ENCODE results near the gene PEPD.
"Not testable (repeated sequence)": the region's sequence is repeated elsewhere in the genome, so short reads cannot be mapped to it uniquely, and the experiment has no call there.

PEPD gene

DNA sequence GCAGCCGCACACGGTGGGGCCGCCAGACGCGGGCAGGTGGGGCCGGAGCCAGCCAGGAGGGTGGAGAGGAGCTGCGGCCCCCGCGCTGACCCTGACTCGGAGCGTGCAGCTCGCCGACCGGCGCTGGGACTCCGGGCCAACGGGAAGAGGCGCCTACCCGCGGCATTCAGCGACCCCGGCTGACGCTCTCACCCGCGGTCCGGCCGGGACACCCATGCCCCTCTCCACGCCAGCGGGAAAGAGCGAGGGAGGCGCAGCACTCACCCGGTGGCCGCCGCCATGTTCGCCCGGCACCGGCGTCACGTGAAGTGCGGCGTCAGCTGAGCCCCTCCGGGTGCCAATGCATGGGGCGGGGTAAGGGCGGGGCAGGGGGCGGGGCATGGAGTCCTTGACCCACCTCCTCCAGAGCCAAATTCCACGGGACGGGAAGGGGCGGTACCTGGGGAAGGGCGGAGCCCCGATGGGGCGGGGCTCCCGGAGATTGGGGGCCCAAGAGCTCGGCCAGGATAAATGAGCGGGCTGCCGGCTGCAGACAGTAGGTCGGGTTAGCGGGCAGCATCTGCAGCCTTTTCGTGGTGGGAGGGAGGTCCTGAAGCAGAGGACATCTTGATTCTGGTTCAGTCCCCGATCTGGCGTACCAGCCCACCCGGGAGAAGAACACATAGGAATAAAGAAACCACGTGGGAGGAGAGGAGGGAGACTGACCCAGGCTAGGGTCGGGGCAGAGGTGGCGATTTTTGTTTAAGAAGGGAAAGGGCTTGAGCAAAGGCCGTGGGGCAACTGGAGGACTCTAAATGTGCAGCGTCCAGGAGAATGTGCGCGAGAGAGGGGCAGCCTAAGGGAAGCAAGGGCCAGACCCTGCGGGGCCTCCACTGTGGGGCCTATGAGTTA lies at the start of gene PEPD:
PEPD (minus strand) TSS at position 312 of the 891 bp plus-strand sequence; CDS start at position 281, 31 bp downstream.
- in situ Hi-C loops (cut with MboI; ENCODE audit: low sequenced_read_pairs): no loop called here

DNA sequence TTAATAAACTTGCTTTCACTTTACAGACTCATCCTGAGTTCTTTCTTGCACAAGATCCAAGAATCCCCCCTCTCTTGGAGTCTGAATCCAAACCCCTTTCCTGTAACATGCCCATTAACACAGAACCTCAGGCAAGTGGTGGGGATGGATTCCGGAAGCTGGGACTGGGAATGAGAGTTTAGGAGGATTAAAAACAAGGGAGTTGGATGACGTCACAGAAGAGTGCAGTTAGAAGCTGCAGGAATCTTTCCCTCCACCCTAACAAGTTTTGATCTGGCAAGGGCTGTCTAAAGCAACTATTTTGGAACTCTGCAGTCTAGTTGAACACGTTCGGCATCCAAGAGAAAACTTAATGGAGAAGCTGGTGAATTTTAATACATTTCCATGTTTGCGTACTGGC lies 48.2 kb upstream of the PEPD start:
- in situ Hi-C loops (cut with MboI; ENCODE audit: low sequenced_read_pairs): no loop called here

DNA sequence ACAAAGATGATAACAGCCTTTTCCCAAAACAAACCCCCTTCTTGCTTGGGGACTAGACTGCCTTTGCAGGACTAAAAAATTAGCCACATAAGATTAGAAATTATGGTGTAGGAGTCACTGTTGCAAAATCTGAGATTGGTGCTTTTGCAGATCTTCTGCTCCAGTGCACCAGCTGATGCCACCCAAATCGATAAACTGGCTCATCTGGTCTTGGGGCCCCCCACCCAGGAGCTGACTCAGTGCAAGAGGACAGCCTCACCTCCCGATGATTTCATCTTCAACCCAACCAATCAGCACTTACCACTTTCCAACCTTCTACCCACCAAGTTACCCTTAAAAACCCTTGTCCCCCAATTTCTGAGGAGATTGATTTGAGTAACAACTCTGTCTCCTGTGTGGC lies 47.1 kb upstream of the PEPD start:
- in situ Hi-C loops (cut with MboI; ENCODE audit: low sequenced_read_pairs): no loop called here

DNA sequence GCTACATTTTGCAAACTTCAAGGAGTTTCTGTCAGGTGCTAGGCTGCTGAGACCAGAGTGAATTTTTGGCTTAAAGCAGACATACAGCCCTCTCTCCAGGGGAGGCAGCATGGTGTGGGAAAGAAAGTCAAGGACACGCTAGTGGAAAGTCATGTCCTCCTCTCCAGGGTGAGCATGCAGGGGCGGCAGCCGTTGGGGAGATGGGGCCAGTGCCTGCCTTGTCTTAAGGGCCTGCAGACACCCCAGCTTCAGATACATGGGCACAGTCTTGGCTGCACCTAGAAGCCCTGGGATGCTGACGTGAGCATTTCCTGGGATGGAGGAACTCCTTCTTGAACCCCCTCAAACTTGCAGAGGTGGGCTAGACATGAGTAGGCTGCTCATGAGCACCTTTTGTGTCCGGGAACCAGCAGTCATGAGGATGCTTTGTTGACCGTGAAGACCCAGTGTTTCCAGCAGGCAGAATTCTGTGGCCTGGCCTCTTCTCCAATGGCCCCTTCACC lies 43.3 kb upstream of the PEPD start:
- in situ Hi-C loops (cut with MboI; ENCODE audit: low sequenced_read_pairs): no loop called here

DNA sequence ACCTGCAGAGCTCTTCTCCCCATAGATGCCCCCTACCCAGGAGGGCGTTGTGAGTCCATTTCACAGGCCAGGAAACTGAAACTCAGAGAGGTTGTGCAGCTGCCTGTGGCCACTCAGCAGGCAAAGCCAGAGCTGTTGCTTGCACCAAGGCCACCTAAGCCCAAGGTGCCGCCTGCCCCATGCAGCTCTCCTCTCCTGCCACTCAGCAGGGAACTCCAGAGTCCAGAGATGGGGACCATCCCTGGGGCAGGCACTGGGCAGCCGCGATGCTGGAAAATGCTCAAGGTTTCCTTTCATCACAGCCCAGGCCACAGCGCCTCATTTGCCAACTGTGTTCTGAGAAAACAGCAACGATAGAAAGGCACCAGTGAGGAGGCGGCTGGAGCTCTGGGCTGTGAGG lies 41.0 kb upstream of the PEPD start:
- in situ Hi-C loops (cut with MboI; ENCODE audit: low sequenced_read_pairs): no loop called here

DNA sequence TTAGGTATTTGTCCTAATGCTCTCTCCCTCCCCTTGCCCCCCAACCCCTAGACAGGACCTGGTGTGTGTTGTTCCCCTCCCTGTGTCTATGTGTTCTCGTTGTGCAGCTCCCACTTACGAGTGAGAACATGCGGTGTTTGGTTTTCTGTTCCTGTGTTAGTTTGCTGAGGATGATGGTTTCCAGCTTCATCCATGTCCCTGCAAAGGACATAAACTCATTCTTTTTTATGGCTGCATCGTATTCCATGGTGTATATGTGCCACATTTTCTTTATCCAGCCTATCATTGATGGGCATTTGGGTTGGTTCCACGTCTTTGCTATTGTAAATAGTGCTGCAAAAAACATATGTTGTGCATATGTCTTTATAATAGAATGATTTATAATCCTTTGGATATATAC lies 40.1 kb upstream of the PEPD start:
- in situ Hi-C loops (cut with MboI; ENCODE audit: low sequenced_read_pairs): not testable (repeated sequence)

GRCh38 chr19:33561261-33561660 lies 39.7 kb upstream of the PEPD start:
- in situ Hi-C loops (cut with MboI; ENCODE audit: low sequenced_read_pairs): no loop called here

GRCh38 chr19:33559996-33560395 lies 38.4 kb upstream of the PEPD start:
- in situ Hi-C loops (cut with MboI; ENCODE audit: low sequenced_read_pairs): loop anchor here (10.0 kb wide), 1 partner anchor 105 kb away; no protein-coding TSS in a partner anchor

GRCh38 chr19:33558856-33559255 lies 37.3 kb upstream of the PEPD start:
- in situ Hi-C loops (cut with MboI; ENCODE audit: low sequenced_read_pairs): loop anchor here (10.0 kb wide), 1 partner anchor 106 kb away; no protein-coding TSS in a partner anchor

DNA sequence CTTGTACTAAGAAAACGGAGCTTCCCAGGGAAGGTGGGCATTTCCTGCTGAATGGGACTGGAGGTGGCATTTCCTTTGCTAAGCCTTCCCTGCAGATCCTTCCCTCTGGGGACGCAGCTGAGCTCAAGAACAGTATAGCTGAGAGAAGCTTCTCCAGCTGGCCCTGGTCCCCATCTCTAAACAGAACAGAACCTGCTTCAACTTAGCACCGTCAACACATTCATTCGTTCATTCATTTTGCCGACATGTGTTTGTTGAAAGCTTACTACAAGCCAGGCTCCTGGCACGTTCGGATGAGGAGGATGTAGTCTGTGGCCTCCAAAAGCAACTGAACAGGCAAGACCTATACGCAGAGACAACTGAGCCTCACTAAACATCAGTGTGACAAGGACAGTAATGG lies 36.6 kb upstream of the PEPD start:
- in situ Hi-C loops (cut with MboI; ENCODE audit: low sequenced_read_pairs): loop anchor here (10.0 kb wide), 1 partner anchor 107 kb away; no protein-coding TSS in a partner anchor

DNA sequence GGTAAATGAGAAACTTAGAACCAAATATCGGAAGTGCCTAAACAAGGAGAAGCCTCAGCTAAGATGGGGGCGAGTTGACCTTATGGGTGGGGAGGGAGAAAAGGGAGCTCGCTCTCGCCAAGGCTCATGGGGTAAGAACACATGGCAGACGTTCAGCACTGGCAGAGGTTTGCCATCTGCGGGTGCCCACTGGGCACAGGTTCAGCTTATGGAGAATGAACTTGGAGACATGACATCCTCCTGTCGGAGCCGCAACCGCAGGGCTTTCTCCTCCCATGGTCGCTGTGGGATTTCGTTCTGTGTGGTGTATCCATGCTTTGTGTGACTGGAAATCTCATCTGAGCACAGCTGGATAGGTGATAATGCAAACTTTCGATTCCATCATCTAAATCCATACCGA lies 36.1 kb upstream of the PEPD start:
- in situ Hi-C loops (cut with MboI; ENCODE audit: low sequenced_read_pairs): loop anchor here (10.0 kb wide), 1 partner anchor 107 kb away; no protein-coding TSS in a partner anchor

GRCh38 chr19:33557196-33557595 lies 35.6 kb upstream of the PEPD start:
- in situ Hi-C loops (cut with MboI; ENCODE audit: low sequenced_read_pairs): loop anchor here (10.0 kb wide), 1 partner anchor 108 kb away; no protein-coding TSS in a partner anchor

- in situ Hi-C loops (cut with MboI; ENCODE audit: low sequenced_read_pairs): loop anchor here (10.0 kb wide), 1 partner anchor 109 kb away; no protein-coding TSS in a partner anchor
Measured at GRCh38 chr19:33556261-33556660, 34.7 kb upstream of the PEPD start.

- in situ Hi-C loops (cut with MboI; ENCODE audit: low sequenced_read_pairs): loop anchor here (10.0 kb wide), 1 partner anchor 109 kb away; no protein-coding TSS in a partner anchor
Measured at GRCh38 chr19:33555726-33556125, 34.1 kb upstream of the PEPD start.

GRCh38 chr19:33554821-33555220 lies 33.2 kb upstream of the PEPD start:
- in situ Hi-C loops (cut with MboI; ENCODE audit: low sequenced_read_pairs): loop anchor here (10.0 kb wide), 1 partner anchor 110 kb away; no protein-coding TSS in a partner anchor

GRCh38 chr19:33554391-33554790 lies 32.8 kb upstream of the PEPD start:
- in situ Hi-C loops (cut with MboI; ENCODE audit: low sequenced_read_pairs): loop anchor here (10.0 kb wide), 1 partner anchor 110 kb away; no protein-coding TSS in a partner anchor

GRCh38 chr19:33553530-33554310 lies 32.1 kb upstream of the PEPD start:
- in situ Hi-C loops (cut with MboI; ENCODE audit: low sequenced_read_pairs): loop anchor here (10.0 kb wide), 1 partner anchor 111 kb away; no protein-coding TSS in a partner anchor

- in situ Hi-C loops (cut with MboI; ENCODE audit: low sequenced_read_pairs): loop anchor here (10.0 kb wide), 1 partner anchor 112 kb away; no protein-coding TSS in a partner anchor
Measured at GRCh38 chr19:33552928-33553279, 31.3 kb upstream of the PEPD start.

GRCh38 chr19:33552191-33552927 lies 30.8 kb upstream of the PEPD start:
- in situ Hi-C loops (cut with MboI; ENCODE audit: low sequenced_read_pairs): loop anchor here (10.0 kb wide), 1 partner anchor 112 kb away; no protein-coding TSS in a partner anchor

DNA sequence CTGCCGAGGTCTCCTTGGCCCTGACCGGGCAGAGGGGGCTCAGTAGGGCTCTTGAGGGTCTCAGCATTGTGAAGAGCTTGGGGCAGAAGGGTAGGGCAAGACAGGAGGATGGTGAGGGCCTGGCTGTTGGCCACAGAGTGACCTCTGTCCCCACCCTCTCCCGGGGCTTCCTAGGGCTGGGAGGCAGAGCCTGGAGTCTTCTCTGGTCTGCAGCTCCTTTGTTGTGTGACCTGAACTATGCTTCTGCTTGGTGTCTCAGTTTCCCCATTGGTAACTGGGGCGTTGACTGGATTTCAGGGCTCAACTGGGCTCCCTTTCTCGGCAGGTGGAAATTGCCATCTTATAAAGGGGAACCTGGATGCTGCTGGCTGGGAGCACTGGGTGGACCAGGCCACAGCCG lies 30.1 kb upstream of the PEPD start:
- in situ Hi-C loops (cut with MboI; ENCODE audit: low sequenced_read_pairs): loop anchor here (10.0 kb wide), 1 partner anchor 113 kb away; no protein-coding TSS in a partner anchor

All from HL-60/S4 treated with phorbol 12-myristate 13-acetate at 8.2 ng/mL for 4 days and 3 days (cell line).